GM19239 (cell line): ENCODE results near the gene CXCR5.

ENCODE experiments used
- DNase-seq: peaks from one replicate; pipeline ENCODE4 v3.0.0; 2011; ENCODE audit warnings: low spot score; ENCODE audit not compliant: insufficient read length
- FAIRE-seq: peaks from 2 replicates; lab custom pipeline; 2011; peaks lifted over from hg19 to GRCh38; lab: Jason Lieb, UNC

The CXCR5 gene

GRCh38 chr11:118872403-118872821 lies 11.3 kb upstream of the CXCR5 start:
- DNase-seq = no peak
- FAIRE-seq = peak; percentile 70

DNA sequence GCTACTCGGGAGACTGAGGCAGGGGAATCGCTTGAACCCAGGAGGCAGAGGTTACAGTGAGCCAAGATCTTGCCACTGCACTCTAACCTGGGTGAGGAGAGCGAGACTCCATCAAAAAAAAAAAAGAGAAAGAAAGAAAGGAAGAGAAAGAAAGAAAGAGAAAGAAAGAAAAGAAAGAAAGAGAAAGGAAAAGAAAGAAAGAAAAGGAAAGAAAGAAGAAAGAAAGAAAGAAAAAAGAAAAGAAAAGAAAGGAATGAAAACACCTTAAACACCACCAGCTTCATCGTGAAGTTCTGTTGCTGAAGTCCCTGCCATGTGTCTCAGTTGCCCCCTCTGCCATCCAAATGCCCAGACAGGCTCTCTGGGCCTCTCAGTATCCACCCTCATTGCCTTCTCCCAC lies 9.9 kb upstream of the CXCR5 start:
- no peak for FAIRE-seq
- no peak for DNase-seq

DNA sequence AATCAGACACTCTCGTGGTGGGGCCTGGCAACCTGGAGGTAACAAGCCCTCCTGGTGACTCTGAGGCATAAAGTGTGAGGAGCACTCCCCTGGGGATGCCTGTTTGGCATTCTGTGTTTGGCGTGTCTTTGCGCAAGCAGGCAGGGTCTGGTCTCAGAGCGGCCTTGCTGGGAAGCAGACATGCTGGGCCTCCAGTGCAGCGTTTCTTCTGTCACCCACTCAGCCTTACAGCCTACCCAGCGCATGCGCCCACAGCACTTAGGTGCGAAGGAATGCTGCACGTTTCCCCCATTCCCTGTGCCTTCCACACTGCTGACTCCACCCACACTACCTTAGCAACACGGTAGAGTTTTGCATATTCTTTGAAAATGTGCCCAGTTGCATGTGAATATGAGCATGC lies 7.4 kb upstream of the CXCR5 start:
- FAIRE-seq (no peak), DNase-seq (no peak)

DNA sequence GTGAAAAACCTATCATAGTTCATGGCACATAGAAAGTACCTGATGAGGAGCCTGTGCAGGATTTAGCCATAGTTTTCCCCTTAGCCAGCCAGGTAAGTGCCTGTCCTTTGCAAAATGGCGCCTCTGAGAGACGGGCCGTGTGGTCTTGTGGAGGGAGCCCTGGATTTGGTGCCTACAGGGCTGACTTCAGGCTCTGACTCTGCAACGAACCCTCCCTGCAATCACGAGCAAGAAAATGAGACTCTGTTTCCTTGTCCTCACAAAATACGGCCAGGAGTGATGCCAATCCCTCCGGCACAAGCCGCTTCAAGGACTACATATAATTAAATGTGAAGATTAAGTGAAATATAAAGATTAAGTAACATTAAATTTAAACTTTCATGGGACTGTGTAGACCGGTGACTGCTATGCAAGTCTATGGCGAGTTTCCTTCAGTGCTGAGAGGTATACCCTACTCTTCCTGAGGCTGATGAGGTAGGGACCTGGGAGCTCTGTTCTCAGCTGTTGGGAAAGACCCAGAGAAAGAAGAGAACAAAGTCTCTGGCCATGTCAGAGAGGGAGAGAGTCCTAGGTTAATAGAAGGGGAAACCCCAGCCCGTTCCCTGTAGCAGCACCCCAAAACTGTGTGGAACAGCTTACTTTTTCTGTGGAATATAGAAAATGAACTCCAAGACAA lies 6.1 kb upstream of the CXCR5 start:
- FAIRE-seq (no peak), DNase-seq (no peak)

GRCh38 chr11:118878163-118878563 lies 5.5 kb upstream of the CXCR5 start:
- FAIRE-seq (no peak), DNase-seq (no peak)

DNA sequence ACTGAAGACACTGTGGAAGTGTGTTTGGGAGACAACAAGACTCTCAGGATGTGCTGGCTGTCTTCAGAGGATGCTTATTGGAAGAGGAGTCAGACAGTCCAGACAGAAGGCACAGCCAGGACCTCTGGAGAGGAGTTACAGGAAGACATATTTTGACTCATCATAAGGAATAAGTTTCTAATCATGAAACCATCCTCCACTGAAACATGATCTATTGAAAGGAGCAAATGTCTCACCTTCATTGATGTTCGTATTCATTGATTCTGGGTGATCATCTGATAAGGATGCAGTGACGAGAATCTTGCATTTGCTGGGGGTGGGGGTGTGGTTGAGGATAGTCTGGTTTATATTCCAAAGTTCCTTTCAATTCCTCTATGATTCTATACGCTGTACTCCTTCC lies 2.5 kb upstream of the CXCR5 start:
- FAIRE-seq (no peak), DNase-seq (no peak)

GRCh38 chr11:118882491-118882890 lies 1.2 kb upstream of the CXCR5 start:
- no peak for DNase-seq
- FAIRE-seq = no peak

DNA sequence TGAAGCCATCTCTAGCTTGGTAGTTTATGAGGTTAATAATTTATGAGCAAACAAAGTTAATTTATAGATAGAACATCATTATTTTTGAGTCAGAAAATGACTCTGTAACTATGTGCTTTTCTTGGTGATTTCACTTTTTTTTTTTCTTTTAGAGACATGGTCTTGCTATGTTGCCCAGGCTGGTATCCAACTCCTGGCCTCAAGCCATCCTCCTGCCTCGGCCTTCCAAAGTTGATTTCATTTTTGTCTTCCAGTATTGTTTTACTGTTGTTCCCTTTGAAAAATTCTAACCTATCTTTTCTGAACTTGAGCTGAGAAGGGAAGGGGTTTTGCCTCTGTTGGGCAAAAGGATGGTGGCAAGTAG lies 706 bp upstream of the CXCR5 start:
- FAIRE-seq (no peak), DNase-seq (no peak)

- FAIRE-seq (no peak), DNase-seq (no peak)
These were observed 1.2 kb downstream of the CXCR5 start for GRCh38 chr11:118884875-118885274.

DNA sequence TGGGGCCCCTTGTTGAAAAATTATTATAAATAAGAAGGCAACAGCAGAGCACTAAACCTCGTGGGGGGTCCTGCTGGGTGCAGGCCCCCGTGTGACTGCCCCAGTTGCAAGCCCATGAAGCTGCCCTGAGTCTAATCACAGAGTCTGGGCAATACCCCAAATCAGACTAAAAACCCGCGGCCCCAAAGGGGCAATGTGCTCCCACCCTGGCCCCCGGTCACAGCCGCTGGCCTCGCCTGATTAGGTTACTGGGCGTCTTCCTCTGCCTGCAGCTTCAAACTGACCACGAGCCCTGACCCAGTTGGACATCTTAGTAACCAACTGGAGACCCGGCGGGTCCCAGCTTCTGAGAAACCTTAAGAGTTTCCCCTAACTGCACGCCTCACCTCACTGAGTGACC lies 1.6 kb downstream of the CXCR5 start:
- DNase-seq (no peak), FAIRE-seq (no peak)

GRCh38 chr11:118885831-118886565 lies 2.3 kb downstream of the CXCR5 start:
- no peak for DNase-seq
- FAIRE-seq = no peak

DNA sequence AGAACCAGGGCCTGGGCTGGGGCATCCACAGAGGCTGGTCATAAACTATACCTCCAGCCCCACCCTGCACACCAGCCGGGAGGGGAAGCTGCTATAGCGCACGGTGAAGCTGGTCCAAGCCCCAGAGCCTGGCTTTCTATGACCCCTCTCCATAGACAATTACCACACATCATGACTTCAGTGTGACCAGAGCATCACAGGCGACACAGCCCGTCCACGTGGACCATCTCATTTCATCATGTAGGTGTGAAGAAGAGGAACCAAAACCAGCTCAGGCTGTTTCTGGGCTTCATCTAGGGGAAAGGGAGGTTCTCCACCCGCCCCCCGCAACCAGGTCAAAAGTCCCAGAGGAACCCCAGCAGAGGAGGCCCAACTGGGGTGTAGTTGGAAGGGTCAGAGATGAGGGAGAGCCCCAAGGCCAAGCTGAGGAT lies 3.0 kb downstream of the CXCR5 start:
- no peak for DNase-seq
- FAIRE-seq = peak; percentile 64

DNA sequence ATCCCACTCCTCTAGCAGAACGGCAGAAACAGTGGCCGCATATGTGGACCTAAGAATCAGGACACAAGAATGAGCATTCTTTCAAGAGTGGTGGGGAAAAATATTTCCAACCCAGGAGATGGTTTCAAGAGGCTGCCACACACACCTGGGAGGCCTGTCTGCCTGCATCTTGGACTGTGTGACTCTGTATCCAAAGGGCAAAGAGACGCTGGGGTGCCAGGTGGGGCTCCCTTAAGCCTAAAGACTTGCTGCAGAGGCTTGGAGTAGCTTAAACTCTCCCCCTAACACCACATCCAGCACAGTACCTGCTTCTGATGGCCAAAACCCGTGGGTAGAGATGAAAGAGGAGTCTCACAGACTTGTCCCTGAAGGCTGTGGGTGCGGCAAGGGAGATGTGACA lies 3.5 kb downstream of the CXCR5 start:
- FAIRE-seq = no peak
- no peak for DNase-seq

- DNase-seq (no peak), FAIRE-seq (no peak)
These were observed 4.7 kb downstream of the CXCR5 start for GRCh38 chr11:118888398-118888797.

DNA sequence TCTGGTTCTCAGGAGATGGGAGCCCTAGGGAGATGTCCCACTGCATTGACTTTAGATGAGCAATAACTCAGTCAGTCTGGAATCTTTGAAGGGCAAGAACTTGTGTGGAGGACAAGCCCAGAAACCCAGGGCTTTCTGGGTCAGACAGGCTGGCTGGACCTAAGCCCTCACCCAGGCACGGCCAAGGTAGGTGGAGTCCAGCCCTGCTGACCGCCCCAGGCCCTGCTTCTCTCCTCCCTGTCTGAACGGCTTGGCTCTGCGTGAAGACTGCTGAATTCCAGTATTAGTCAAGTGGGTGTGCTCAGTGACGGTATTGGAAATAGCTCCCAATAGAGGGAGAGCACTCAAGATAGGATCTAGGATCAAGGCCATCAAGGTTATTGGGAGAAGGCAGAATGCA lies 6.1 kb downstream of the CXCR5 start:
- no peak for FAIRE-seq
- DNase-seq = no peak

- peak; percentile 35 for FAIRE-seq
- DNase-seq = no peak
These were observed 8.8 kb downstream of the CXCR5 start for GRCh38 chr11:118892514-118892913.

DNA sequence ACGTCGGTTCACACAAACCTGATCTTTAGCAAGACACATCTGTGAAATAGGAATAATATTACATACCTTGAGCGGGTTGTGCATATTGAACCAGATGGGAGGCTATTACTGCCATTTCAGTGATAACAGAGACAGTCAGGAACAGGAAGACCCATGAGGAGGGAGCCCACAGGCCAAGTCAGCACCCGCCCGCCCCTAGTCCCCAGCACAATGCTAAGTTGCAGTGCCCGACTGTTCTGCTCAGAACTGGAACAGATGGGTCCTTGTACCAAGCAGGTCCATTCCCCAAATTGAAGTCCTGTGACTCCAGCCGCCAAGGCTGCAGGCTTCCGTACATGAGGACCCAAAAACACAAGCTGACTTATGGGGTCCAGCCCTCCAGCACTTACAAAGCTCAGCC lies 9.3 kb downstream of the CXCR5 start:
- FAIRE-seq = no peak
- no peak for DNase-seq

DNA sequence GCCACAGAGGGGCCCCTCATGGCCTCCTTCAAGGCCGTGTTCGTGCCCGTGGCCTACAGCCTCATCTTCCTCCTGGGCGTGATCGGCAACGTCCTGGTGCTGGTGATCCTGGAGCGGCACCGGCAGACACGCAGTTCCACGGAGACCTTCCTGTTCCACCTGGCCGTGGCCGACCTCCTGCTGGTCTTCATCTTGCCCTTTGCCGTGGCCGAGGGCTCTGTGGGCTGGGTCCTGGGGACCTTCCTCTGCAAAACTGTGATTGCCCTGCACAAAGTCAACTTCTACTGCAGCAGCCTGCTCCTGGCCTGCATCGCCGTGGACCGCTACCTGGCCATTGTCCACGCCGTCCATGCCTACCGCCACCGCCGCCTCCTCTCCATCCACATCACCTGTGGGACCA lies 10.0 kb downstream of the CXCR5 start:
- FAIRE-seq = no peak
- no peak for DNase-seq

- FAIRE-seq (no peak), DNase-seq (no peak)
These were observed 10.5 kb downstream of the CXCR5 start for GRCh38 chr11:118894192-118894591.

DNA sequence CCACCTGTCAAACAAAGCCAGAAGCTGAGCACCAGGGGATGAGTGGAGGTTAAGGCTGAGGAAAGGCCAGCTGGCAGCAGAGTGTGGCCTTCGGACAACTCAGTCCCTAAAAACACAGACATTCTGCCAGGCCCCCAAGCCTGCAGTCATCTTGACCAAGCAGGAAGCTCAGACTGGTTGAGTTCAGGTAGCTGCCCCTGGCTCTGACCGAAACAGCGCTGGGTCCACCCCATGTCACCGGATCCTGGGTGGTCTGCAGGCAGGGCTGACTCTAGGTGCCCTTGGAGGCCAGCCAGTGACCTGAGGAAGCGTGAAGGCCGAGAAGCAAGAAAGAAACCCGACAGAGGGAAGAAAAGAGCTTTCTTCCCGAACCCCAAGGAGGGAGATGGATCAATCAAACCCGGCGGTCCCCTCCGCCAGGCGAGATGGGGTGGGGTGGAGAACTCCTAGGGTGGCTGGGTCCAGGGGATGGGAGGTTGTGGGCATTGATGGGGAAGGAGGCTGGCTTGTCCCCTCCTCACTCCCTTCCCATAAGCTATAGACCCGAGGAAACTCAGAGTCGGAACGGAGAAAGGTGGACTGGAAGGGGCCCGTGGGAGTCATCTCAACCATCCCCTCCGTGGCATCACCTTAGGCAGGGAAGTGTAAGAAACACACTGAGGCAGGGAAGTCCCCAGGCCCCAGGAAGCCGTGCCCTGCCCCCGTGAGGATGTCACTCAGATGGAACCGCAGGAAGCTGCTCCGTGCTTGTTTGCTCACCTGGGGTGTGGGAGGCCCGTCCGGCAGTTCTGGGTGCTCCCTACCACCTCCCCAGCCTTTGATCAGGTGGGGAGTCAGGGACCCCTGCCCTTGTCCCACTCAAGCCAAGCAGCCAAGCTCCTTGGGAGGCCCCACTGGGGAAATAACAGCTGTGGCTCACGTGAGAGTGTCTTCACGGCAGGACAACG lies 11.7 kb downstream of the CXCR5 start:
- DNase-seq (peak; percentile 67), FAIRE-seq (peak; percentile 83)

GRCh38 chr11:118896472-118896913 lies 12.8 kb downstream of the CXCR5 start:
- FAIRE-seq = no peak

More at GRCh38 chr11:118896472-118896913, 12.8 kb downstream of the CXCR5 start:
- DNase-seq = no peak
